SH-SY5Y (cell line): ENCODE data around the gene BZW2.

Source experiments
- GATA2 ChIP-seq: IDR thresholded peaks from 2 replicates; pipeline ENCODE4 v1.6.1; 2011; ENCODE audit warnings: mild to moderate bottlenecking, low read depth, low read length
- GATA3 ChIP-seq: IDR thresholded peaks from 2 replicates; pipeline ENCODE4 v1.6.1; 2011; ENCODE audit warnings: low read depth, mild to moderate bottlenecking, low read length, moderate library complexity

DNA sequence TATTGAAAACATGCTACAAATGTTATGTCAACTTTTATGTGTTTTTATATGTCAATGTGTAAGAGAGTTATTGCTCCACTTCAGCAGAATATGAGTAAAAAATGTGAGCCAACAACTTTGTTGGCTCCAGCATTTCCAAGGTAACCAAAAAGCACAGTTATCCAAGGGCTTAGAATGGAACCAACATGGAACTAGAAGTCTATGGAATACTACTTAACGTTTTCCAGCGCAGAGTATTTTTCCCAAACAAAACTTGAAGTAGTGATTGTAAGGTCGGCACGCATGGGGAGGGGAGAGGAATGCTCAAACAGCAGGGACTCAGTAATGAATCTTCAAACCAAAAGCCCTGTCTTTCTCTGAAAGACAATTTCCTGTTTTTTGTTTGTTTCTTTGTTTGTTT lies 62.5 kb downstream of the BZW2 start:
- TF ChIP-seq GATA2 (no peak), GATA3 (no peak)
